Trophoblast cell (in vitro differentiated cells and primary cell): ENCODE measurements around the gene GRID1.

Experiments
- DNase-seq, 2 donors: peaks; one replicate each; pipeline ENCODE4 v3.0.0-alpha.2; 2016
- H2AFZ ChIP-seq: 2 replicates; pipeline ENCODE4 v1.6.1; 2013; ENCODE audit warnings: low read length, moderate library complexity, mild to moderate bottlenecking; ENCODE audit not compliant: insufficient read depth, poor library complexity
- H2AK5ac ChIP-seq: 2 replicates; pipeline ENCODE4 v1.6.1; 2013; ENCODE audit warnings: mild to moderate bottlenecking, low read length
- H2BK120ac ChIP-seq: 2 replicates; pipeline ENCODE4 v1.6.1; 2013; ENCODE audit warnings: low read length, mild to moderate bottlenecking, moderate library complexity; ENCODE audit not compliant: insufficient read depth, poor library complexity
- H2BK12ac ChIP-seq: 2 replicates; pipeline ENCODE4 v1.6.1; 2013; ENCODE audit warnings: mild to moderate bottlenecking, low read length, moderate library complexity
- H2BK5ac ChIP-seq: 2 replicates; pipeline ENCODE4 v1.6.1; 2013; ENCODE audit warnings: low read length, low read depth, moderate library complexity, mild to moderate bottlenecking; ENCODE audit not compliant: poor library complexity
- H3K14ac ChIP-seq: 2 replicates; pipeline ENCODE4 v1.6.1; 2013; ENCODE audit warnings: mild to moderate bottlenecking, low read length
- H3K18ac ChIP-seq: 2 replicates; pipeline ENCODE4 v1.6.1; 2013; ENCODE audit warnings: mild to moderate bottlenecking, low read length
- H3K23ac ChIP-seq: 2 replicates; pipeline ENCODE4 v1.6.1; 2013; ENCODE audit warnings: low read length
- H3K27ac ChIP-seq: 2 replicates; pipeline ENCODE4 v1.5.1; 2013; ENCODE audit warnings: low read depth, mild to moderate bottlenecking, inconsistent platforms, low read length, moderate library complexity
- H3K27me3 ChIP-seq: 2 replicates; pipeline ENCODE4 v1.6.1; 2013; ENCODE audit warnings: inconsistent platforms, mild to moderate bottlenecking, low read length, moderate library complexity; ENCODE audit not compliant: insufficient read depth
- H3K36me3 ChIP-seq, 2 experiments: 1 replicate in 1 of 2; 2 replicates in 1 of 2; pipeline ENCODE4 v1.6.1; 2013; ENCODE audit warnings: low read length in 2 of 2, mild to moderate bottlenecking in 2 of 2, moderate library complexity in 1 of 2; ENCODE audit not compliant: insufficient read depth in 2 of 2, control insufficient read depth in 1 of 2
- H3K4ac ChIP-seq: 2 replicates; pipeline ENCODE4 v1.6.1; 2013; ENCODE audit warnings: low read depth, mild to moderate bottlenecking, low read length, moderate library complexity
- H3K4me1 ChIP-seq, 2 experiments: 1 replicate in 1 of 2; 2 replicates in 1 of 2; pipeline ENCODE4 v1.6.1; 2013; ENCODE audit warnings: low read length in 2 of 2, mild to moderate bottlenecking in 2 of 2, moderate library complexity in 1 of 2; ENCODE audit not compliant: insufficient read depth in 2 of 2, control insufficient read depth in 1 of 2
- H3K4me2 ChIP-seq: 2 replicates; pipeline ENCODE4 v1.6.1; 2013; ENCODE audit warnings: inconsistent platforms, mild to moderate bottlenecking, low read length, moderate library complexity
- H3K4me3 ChIP-seq: 2 replicates; pipeline ENCODE4 v1.5.1; 2013; ENCODE audit warnings: mild to moderate bottlenecking, low read depth, low read length, inconsistent platforms
- H3K79me1 ChIP-seq: one replicate; pipeline ENCODE4 v1.6.1; 2013; ENCODE audit warnings: low read length
- H3K79me2 ChIP-seq: 2 replicates; pipeline ENCODE4 v1.6.1; 2013; ENCODE audit warnings: low read length, mild to moderate bottlenecking; ENCODE audit not compliant: control insufficient read depth, insufficient read depth, poor library complexity
- H3K9ac ChIP-seq: 2 replicates; pipeline ENCODE4 v1.6.1; 2013; ENCODE audit warnings: mild to moderate bottlenecking, low read length
- H3K9me3 ChIP-seq: 2 replicates; pipeline ENCODE4 v1.6.1; 2013; ENCODE audit warnings: low read depth, mild to moderate bottlenecking, control low read depth, inconsistent platforms, low read length; ENCODE audit not compliant: insufficient read depth
- H4K12ac ChIP-seq: 2 replicates; pipeline ENCODE4 v1.6.1; 2013; ENCODE audit warnings: low read depth, mild to moderate bottlenecking, low read length, moderate library complexity
- H4K8ac ChIP-seq: 2 replicates; pipeline ENCODE4 v1.6.1; 2013; ENCODE audit warnings: low read depth, mild to moderate bottlenecking, low read length, moderate library complexity
- H4K91ac ChIP-seq: one replicate; pipeline ENCODE4 v1.6.1; 2013; ENCODE audit warnings: low read depth, mild to moderate bottlenecking, low read length, moderate library complexity
- WGBS: extraction: QIAGEN DNeasy Blood & Tissue Kit; methylation state at CpG from one replicate; pipeline ENCODE4 v1.1.7; 2013; ENCODE audit warnings: missing lambda C conversion rate; ENCODE audit not compliant: insufficient read length, insufficient coverage; ENCODE audit errors: extremely low coverage; 5-methylcytosine and 5-hydroxymethylcytosine counted together

GRID1 gene

DNA sequence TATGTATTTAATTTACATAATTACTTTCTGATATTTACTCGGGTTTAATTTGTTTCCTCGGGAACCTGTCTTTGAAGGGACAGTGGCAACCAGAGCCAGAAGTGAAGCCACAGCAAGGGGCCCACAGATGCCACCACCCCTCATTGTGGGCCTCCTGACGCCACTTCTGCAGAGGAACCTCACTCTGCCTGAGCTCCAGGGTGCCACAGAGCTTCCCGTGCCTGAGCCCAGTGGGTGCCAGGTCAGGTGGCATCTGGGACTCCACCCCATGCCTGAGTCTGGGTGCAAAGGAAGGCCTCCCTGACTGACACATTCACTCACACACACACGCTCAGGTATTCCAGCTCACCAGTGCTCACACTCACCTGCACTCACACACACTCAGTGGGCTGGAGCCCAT lies 213.7 kb downstream of the GRID1 start:
- Histone ChIP-seq H3K9me3 (peaks cover 3% of the 10 kb centered on the region), H2AFZ (no peak overlapping the region), H3K4ac (no peak overlapping the region), H2BK12ac (no peak overlapping the region), H2BK120ac (no peak overlapping the region), H3K36me3 (no peaks in the 10 kb centered on the region), H3K4me3 (no peak overlapping the region), H3K18ac (no peak overlapping the region), H3K79me2 (no peaks in the 10 kb centered on the region), H3K9ac (no peak overlapping the region), H4K91ac (no peak overlapping the region), H3K14ac (no peak overlapping the region), H4K8ac (no peak overlapping the region), H3K79me1 (no peaks in the 10 kb centered on the region), H4K12ac (no peak overlapping the region), H2BK5ac (no peak overlapping the region), H3K23ac (no peak overlapping the region), H3K4me2 (no peak overlapping the region), H2AK5ac (no peak overlapping the region), H3K4me1 (no peaks in the 10 kb centered on the region), H3K27ac (no peak overlapping the region), H3K27me3 (no peaks in the 10 kb centered on the region)
- no peak for DNase-seq
- no CpG with 5 or more reads among the region's 5 CpGs for WGBS

DNA sequence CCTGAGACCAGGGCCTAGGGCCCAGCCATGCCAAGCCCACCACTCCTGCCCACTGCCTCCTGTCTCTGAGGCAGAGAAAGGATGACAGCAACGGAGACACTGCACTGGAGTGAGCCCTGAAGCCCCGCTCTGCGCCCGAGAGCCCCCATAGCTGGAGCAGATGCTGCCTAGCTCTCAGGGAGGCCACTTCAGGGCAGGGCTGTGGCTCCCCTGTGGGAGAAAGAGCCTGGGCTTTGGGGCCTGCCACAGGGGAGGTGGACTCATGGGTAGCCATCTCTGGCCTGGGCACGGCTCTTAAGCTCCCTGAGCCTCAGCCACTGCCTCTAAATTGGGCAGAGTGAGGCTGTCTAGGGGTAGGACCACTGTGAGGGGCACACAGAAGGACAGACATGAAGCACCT lies 214.2 kb downstream of the GRID1 start:
- no peak overlapping the region for H2BK120ac ChIP-seq
- H3K4me3 ChIP-seq: no peak overlapping the region
- no peak overlapping the region for H4K91ac ChIP-seq
- H3K79me1 ChIP-seq: no peaks in the 10 kb centered on the region
- no peaks in the 10 kb centered on the region for H3K27me3 ChIP-seq
- no peak overlapping the region for H2BK5ac ChIP-seq
- H3K4me2 ChIP-seq: no peak overlapping the region
- H2AFZ ChIP-seq: no peak overlapping the region
- no peak overlapping the region for H4K8ac ChIP-seq
- no peak overlapping the region for H3K14ac ChIP-seq
- WGBS: no CpG with 5 or more reads among the region's 5 CpGs
- H3K36me3 ChIP-seq: no peaks in the 10 kb centered on the region
- peaks cover 3% of the 10 kb centered on the region for H3K9me3 ChIP-seq
- no peak overlapping the region for H3K4ac ChIP-seq
- no peak overlapping the region for H2BK12ac ChIP-seq
- H4K12ac ChIP-seq: no peak overlapping the region
- no peaks in the 10 kb centered on the region for H3K79me2 ChIP-seq
- no peak overlapping the region for H3K27ac ChIP-seq
- no peak for DNase-seq
- H3K9ac ChIP-seq: no peak overlapping the region
- no peak overlapping the region for H3K18ac ChIP-seq
- H3K23ac ChIP-seq: no peak overlapping the region
- no peaks in the 10 kb centered on the region for H3K4me1 ChIP-seq
- no peak overlapping the region for H2AK5ac ChIP-seq

DNA sequence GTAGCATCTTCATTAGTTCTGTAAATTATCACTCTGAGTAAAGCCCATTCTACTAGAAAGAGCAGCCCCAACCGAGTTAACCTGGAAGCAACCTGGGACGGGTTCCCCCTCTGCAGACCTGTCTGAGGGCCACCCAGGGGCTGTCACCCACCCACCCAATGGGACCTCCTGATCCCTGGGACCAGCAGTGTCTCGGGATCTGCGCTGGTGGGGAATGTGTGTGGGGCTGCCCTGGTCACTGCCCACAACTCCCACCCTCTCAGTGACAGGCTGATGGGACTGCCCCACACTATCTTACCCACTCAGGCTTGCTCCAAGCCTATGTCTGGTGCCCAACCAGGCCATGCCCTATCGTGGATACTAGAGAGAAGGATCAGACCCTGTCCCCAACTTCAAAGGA lies 215.0 kb downstream of the GRID1 start:
- Histone ChIP-seq H3K36me3 (no peaks in the 10 kb centered on the region), H3K9me3 (peaks cover 1% of the 10 kb centered on the region), H3K79me2 (no peaks in the 10 kb centered on the region), H2BK12ac (no peak overlapping the region), H3K23ac (no peak overlapping the region), H3K4ac (no peak overlapping the region), H3K18ac (no peak overlapping the region), H3K14ac (no peak overlapping the region), H2BK5ac (no peak overlapping the region), H4K12ac (no peak overlapping the region), H3K4me1 (no peaks in the 10 kb centered on the region), H3K79me1 (no peaks in the 10 kb centered on the region), H2BK120ac (no peak overlapping the region), H4K91ac (no peak overlapping the region), H3K9ac (no peak overlapping the region), H2AK5ac (no peak overlapping the region), H2AFZ (no peak overlapping the region), H3K27me3 (no peaks in the 10 kb centered on the region), H3K27ac (no peak overlapping the region), H4K8ac (no peak overlapping the region), H3K4me2 (no peak overlapping the region), H3K4me3 (no peak overlapping the region)
- WGBS: no CpG with 5 or more reads among the region's 5 CpGs
- DNase-seq: no peak

DNA sequence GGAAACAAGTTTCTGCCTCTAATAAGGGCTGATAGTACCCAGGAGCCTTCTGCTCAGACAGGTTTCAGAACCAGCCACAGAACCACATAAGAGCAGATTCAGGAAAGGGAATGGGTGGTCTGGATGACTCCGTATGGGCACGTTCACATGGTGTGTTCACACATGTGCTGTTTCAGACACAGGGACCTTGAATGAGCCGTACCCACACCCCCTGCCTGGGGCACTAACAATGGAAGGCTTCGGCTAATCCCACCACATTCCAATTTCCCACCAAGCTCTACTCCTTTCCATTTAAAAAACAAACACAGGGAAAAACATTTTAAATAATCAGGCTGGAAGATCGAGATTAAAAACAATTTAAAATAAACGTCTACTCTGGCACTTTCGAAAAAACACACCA lies 217.3 kb downstream of the GRID1 start:
- no peaks in the 10 kb centered on the region for H3K36me3 ChIP-seq
- H3K27me3 ChIP-seq: no peaks in the 10 kb centered on the region
- DNase-seq: no peak
- H2BK5ac ChIP-seq: no peak overlapping the region
- H2AK5ac ChIP-seq: no peak overlapping the region
- H3K18ac ChIP-seq: no peak overlapping the region
- H2BK12ac ChIP-seq: no peak overlapping the region
- H3K79me1 ChIP-seq: no peaks in the 10 kb centered on the region
- no peaks in the 10 kb centered on the region for H3K9me3 ChIP-seq
- WGBS: no CpG with 5 or more reads among the region's 7 CpGs
- no peak overlapping the region for H3K14ac ChIP-seq
- no peak overlapping the region for H3K4me3 ChIP-seq
- H4K91ac ChIP-seq: no peak overlapping the region
- H3K9ac ChIP-seq: no peak overlapping the region
- no peak overlapping the region for H4K12ac ChIP-seq
- no peak overlapping the region for H2BK120ac ChIP-seq
- no peak overlapping the region for H2AFZ ChIP-seq
- no peak overlapping the region for H3K4ac ChIP-seq
- no peaks in the 10 kb centered on the region for H3K79me2 ChIP-seq
- H3K4me1 ChIP-seq: no peaks in the 10 kb centered on the region
- no peak overlapping the region for H3K4me2 ChIP-seq
- no peak overlapping the region for H3K27ac ChIP-seq
- H3K23ac ChIP-seq: no peak overlapping the region
- no peak overlapping the region for H4K8ac ChIP-seq
